Activated CD8-positive, alpha-beta T cell treated with anti-CD3 and anti-CD28 coated beads for 36 hours (primary cell): ENCODE data around the gene FAM171A2. TPM values are rescaled to one million over a fixed set of nuclear protein-coding genes. Genes with fewer than 3 reads are reported as not detected.
A peak's percentile ranks its signal among the peaks of the same experiment; 100 is the strongest.

Experiments
- ATAC-seq: fragments of 200-7000 bp; cut with Tn5 transposase; one replicate; pipeline ENCODE4 v1.10.0; 2021; ENCODE audit warnings: mild to moderate bottlenecking, moderate library complexity
- CTCF ChIA-PET: fragments of 350-600 bp; sonication (Branson Sonifier 250); formaldehyde crosslinking; loops from one replicate; lab custom pipeline; 2021; ENCODE audit warnings: antibody characterized with exemption; lab: Charles Lee
- POLR2A ChIA-PET: fragments of 350-600 bp; sonication (Branson Sonifier 250); formaldehyde crosslinking; loops from one replicate; lab custom pipeline; 2021; ENCODE audit warnings: antibody characterized with exemption; lab: Charles Lee
- DNase-seq: peaks from one replicate; pipeline ENCODE4 v3.0.0-alpha.2; 2020
- H3K27ac Mint-ChIP-seq: one replicate; pipeline ENCODE4 v1.8.0; 2021; ENCODE audit warnings: mild to moderate bottlenecking, mixed read lengths
- H3K27me3 Mint-ChIP-seq: one replicate; pipeline ENCODE4 v1.8.0; 2021; ENCODE audit warnings: mixed read lengths
- H3K36me3 Mint-ChIP-seq: one replicate; pipeline ENCODE4 v1.8.0; 2021; ENCODE audit warnings: low read depth, mixed read lengths
- H3K4me1 Mint-ChIP-seq: one replicate; pipeline ENCODE4 v1.8.0; 2021; ENCODE audit warnings: low read depth, mixed read lengths
- H3K4me3 Mint-ChIP-seq: one replicate; pipeline ENCODE4 v1.8.0; 2021; ENCODE audit warnings: mild to moderate bottlenecking, moderate library complexity, mixed read lengths
- H3K9me3 Mint-ChIP-seq: one replicate; pipeline ENCODE4 v1.8.0; 2021; ENCODE audit warnings: mixed read lengths
- intact Hi-C: fragments of 100-400 bp; cut with micrococcal nuclease; formaldehyde crosslinking; loops from one replicate; pipeline ENCODE4 v1.10.0; 2022
- total RNA-seq, 2 experiments: library from RNA; stranded (reverse); gene quantifications; one replicate each; pipeline ENCODE4 v1.2.3, GENCODE V29; 2021
- TF ChIP-seq, protein P1 (sequence below): fragments of 200-600 bp; IDR thresholded peaks from one replicate; pipeline ENCODE4 v1.8.0; 2022; ENCODE audit warnings: antibody characterized with exemption, mild to moderate bottlenecking

The FAM171A2 gene
- total RNA-seq, 2 experiments from 2014 or later: 0.43 to 0.78 TPM

DNA sequence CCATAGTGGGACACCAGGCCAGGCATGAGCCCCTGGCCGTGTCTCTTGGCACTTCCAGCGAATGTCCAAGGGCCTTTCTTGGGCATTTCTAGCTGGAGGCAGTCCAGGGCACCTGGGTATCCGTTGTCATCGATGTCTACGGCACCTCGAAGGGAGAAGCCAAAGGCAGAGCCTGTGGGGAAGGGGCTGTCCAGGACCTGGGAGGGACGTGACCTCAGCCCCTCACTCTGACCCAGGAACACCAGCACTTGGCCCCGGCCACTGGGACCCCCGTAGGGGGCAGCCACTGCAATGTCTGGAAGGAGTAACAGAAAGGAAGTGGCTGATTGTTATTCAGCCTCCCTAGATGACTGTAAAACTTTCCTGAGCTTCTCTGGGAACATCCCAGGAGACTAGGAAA lies 17.1 kb upstream of the FAM171A2 start:
- Mint-ChIP-seq H3K4me3 (no peak overlapping the region), H3K4me1 (peaks cover 5% of the 10 kb centered on the region), H3K27me3 (peaks cover 13% of the 10 kb centered on the region), H3K27ac (no peak overlapping the region), H3K36me3 (no peaks in the 10 kb centered on the region), H3K9me3 (no peaks in the 10 kb centered on the region)
- CTCF ChIA-PET: no interaction called here
- POLR2A ChIA-PET: interaction anchor here (1.1 kb wide), 1 partner anchor 196 kb away, joined by 3 read pairs; no protein-coding TSS in a partner anchor
- ATAC-seq: no peak
- TF ChIP-seq, protein P1, sequence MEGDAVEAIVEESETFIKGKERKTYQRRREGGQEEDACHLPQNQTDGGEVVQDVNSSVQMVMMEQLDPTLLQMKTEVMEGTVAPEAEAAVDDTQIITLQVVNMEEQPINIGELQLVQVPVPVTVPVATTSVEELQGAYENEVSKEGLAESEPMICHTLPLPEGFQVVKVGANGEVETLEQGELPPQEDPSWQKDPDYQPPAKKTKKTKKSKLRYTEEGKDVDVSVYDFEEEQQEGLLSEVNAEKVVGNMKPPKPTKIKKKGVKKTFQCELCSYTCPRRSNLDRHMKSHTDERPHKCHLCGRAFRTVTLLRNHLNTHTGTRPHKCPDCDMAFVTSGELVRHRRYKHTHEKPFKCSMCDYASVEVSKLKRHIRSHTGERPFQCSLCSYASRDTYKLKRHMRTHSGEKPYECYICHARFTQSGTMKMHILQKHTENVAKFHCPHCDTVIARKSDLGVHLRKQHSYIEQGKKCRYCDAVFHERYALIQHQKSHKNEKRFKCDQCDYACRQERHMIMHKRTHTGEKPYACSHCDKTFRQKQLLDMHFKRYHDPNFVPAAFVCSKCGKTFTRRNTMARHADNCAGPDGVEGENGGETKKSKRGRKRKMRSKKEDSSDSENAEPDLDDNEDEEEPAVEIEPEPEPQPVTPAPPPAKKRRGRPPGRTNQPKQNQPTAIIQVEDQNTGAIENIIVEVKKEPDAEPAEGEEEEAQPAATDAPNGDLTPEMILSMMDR: no peak
- no peak for DNase-seq
- intact Hi-C loops: no loop called here

- Mint-ChIP-seq H3K4me1 (peaks cover 4% of the 10 kb centered on the region), H3K4me3 (no peak overlapping the region), H3K36me3 (no peaks in the 10 kb centered on the region), H3K27ac (no peak overlapping the region), H3K9me3 (no peaks in the 10 kb centered on the region), H3K27me3 (peaks cover 12% of the 10 kb centered on the region)
- POLR2A ChIA-PET: interaction anchor here (0.6 kb wide), 1 partner anchor 234 kb away, joined by 4 read pairs; no protein-coding TSS in a partner anchor
- TF ChIP-seq, protein P1: no peak
- ATAC-seq (no peak), DNase-seq (no peak)
- intact Hi-C loops: no loop called here
- CTCF ChIA-PET: interaction anchor here (0.8 to 5.9 kb wide), 3 partner anchors 17 to 48 kb away, joined by 3 to 39 read pairs (median 3); partner anchors contain the start of gene FAM171A2
Measured at GRCh38 chr17:44379887-44380286, 16.2 kb upstream of the FAM171A2 start.

- intact Hi-C loops: no loop called here
- ATAC-seq: no peak
- Mint-ChIP-seq H3K9me3 (no peaks in the 10 kb centered on the region), H3K4me3 (no peak overlapping the region), H3K27me3 (peaks cover 12% of the 10 kb centered on the region), H3K27ac (no peak overlapping the region), H3K4me1 (no peaks in the 10 kb centered on the region), H3K36me3 (no peaks in the 10 kb centered on the region)
- CTCF ChIA-PET: interaction anchor here (5.9 kb wide), 1 partner anchor 15 kb away, joined by 39 read pairs; the partner anchor contains the start of gene FAM171A2
- no peak for DNase-seq
- TF ChIP-seq, protein P1: no peak
- POLR2A ChIA-PET: no interaction called here
Measured at GRCh38 chr17:44378171-44378705, 14.6 kb upstream of the FAM171A2 start.

GRCh38 chr17:44376779-44377178 lies 13.1 kb upstream of the FAM171A2 start:
- ATAC-seq: no peak
- CTCF ChIA-PET: interaction anchor here (1.2 to 5.9 kb wide), 7 partner anchors 9 to 118 kb away, joined by 3 to 39 read pairs (median 6); partner anchors contain the start of gene FAM171A2
- no peak for DNase-seq
- no peak overlapping the region for H3K4me3 Mint-ChIP-seq
- H3K9me3 Mint-ChIP-seq: no peaks in the 10 kb centered on the region
- POLR2A ChIA-PET: no interaction called here
- no peaks in the 10 kb centered on the region for H3K36me3 Mint-ChIP-seq
- no peaks in the 10 kb centered on the region for H3K4me1 Mint-ChIP-seq
- TF ChIP-seq, protein P1: no peak
- intact Hi-C loops: no loop called here
- H3K27me3 Mint-ChIP-seq: peaks cover 9% of the 10 kb centered on the region
- H3K27ac Mint-ChIP-seq: no peak overlapping the region

DNA sequence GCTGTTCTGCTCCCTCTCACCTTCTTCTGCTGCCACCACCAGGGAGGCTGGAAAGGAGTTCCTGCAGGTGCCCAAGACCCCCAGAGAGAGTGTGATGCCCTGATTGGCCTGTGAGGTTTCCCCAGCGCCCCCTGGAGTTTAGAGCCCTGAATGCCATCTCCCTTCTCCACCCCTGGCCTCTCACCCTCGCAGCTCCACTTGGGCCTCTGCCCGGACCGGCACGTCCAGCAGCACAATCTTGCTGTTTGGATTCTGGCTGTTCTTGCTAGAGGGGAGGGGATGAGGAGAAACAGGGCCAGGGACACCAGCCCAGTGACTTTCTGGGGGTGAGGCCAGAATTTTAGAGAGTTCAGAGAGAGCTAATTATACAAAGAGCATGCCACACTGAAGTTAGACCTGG lies 12.5 kb upstream of the FAM171A2 start:
- no peak overlapping the region for H3K4me3 Mint-ChIP-seq
- TF ChIP-seq, protein P1: peak; percentile 49
- ATAC-seq (peak; percentile 49), DNase-seq (peak; percentile 58)
- ChIA-PET POLR2A (no interaction called here), CTCF (interaction anchor here (0.8 to 5.9 kb wide), 9 partner anchors 9 to 121 kb away, joined by 3 to 39 read pairs (median 6); partner anchors contain the start of gene FAM171A2)
- H3K36me3 Mint-ChIP-seq: no peaks in the 10 kb centered on the region
- H3K27ac Mint-ChIP-seq: no peak overlapping the region
- H3K27me3 Mint-ChIP-seq: peaks cover 9% of the 10 kb centered on the region
- H3K4me1 Mint-ChIP-seq: no peaks in the 10 kb centered on the region
- no peaks in the 10 kb centered on the region for H3K9me3 Mint-ChIP-seq
- intact Hi-C loops: no loop called here
